ENCODE measurements around the gene INPP4B.

INPP4B gene

GRCh38 chr4:142372530-142373260 lies 473.4 kb downstream of the INPP4B start:
- H3K27me3 ChIP-seq (replicated peaks; ENCODE audit: control insufficient read depth, insufficient read depth, low read length) = no peaks in the 10 kb centered on the region
- peak; percentile 54 for DNase-seq (ENCODE audit: low read depth)
- H3K9ac ChIP-seq (ENCODE audit: low read length) = no peak overlapping the region
- H3K4me1 ChIP-seq (ENCODE audit: control insufficient read depth, insufficient read depth, low read length) = peaks cover 11% of the 10 kb centered on the region
- peaks cover 7% of the 10 kb centered on the region for H3K9me3 ChIP-seq (ENCODE audit: control insufficient read depth, low read length)
- H3K4me3 ChIP-seq (ENCODE audit: low read length) = no peak overlapping the region
- no peaks in the 10 kb centered on the region for H3K36me3 ChIP-seq (ENCODE audit: control insufficient read depth, insufficient read depth, low read length, severe bottlenecking)

DNA sequence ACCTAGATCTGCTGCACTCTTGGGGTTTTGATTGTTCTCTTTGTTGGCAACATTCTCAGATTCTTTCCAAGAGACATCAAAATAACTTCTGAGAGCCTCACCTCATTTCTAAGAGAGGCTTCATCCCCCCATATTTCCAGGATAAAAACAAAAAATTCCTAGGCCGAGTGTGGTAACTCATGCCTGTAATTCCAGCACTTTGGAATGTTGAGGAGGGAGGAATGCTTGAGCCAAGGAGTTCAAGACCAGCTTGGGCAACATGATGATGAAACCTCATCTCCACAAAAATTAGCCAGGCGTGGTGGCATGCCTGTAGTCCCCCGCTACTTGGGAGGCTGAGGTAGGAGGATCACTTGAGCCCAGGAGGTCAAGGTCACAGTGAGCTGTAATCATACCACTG lies 477.0 kb downstream of the INPP4B start:
- no peak for DNase-seq (ENCODE audit: low read depth)
- no peaks in the 10 kb centered on the region for H3K27me3 ChIP-seq (replicated peaks; ENCODE audit: control insufficient read depth, insufficient read depth, low read length)

DNA sequence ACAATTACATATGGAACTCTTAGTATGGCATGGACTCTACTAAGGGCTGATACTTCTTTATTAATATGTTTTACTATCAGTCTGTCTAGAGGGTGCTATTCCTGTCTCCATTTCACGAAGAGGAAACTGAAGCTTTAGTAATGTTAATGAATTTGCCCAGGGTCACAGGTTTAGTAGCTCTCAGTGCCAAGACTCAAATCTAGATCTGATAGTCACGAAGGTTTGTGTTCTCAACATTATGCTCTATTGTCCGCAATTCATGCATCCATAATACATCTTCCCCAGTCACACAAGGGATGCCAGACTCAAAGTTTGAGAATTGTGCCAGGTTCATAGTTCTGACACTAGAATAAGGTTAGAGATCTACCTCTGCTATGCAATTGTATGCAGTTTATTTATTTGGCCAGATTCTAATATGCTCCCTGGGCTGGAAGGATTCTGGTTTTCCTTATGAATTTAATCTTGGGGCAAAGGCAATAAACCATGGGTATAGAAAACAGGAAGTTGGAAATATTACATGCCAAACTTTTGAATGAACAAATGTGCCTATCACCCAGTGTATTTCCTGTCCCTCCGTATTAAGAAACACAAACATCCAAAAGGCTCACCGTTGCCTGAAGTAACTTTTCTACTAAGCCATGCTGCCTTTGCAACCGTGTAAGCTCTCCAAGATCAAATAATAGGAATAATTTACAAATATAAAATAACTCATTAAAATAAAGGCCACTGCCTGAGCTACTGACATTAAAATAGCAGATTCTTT lies 478.5 kb downstream of the INPP4B start:
- no peak for DNase-seq (ENCODE audit: low read depth)

More for the DNA sequence above, 477.0 kb downstream of the INPP4B start:
- Histone ChIP-seq H3K36me3 (ENCODE audit: control insufficient read depth, insufficient read depth, low read length, severe bottlenecking) (no peaks in the 10 kb centered on the region), H3K9ac (ENCODE audit: low read length) (no peak overlapping the region), H3K4me1 (ENCODE audit: control insufficient read depth, insufficient read depth, low read length) (no peaks in the 10 kb centered on the region), H3K9me3 (ENCODE audit: control insufficient read depth, low read length) (peaks cover 7% of the 10 kb centered on the region), H3K4me3 (ENCODE audit: low read length) (no peak overlapping the region)

GRCh38 chr4:142366769-142367181 lies 479.3 kb downstream of the INPP4B start:
- Histone ChIP-seq H3K27me3 (replicated peaks; ENCODE audit: control insufficient read depth, insufficient read depth, low read length) (no peaks in the 10 kb centered on the region), H3K9me3 (ENCODE audit: control insufficient read depth, low read length) (peaks cover 7% of the 10 kb centered on the region), H3K4me1 (ENCODE audit: control insufficient read depth, insufficient read depth, low read length) (no peaks in the 10 kb centered on the region), H3K4me3 (ENCODE audit: low read length) (no peak overlapping the region), H3K36me3 (ENCODE audit: control insufficient read depth, insufficient read depth, low read length, severe bottlenecking) (no peaks in the 10 kb centered on the region), H3K9ac (ENCODE audit: low read length) (no peak overlapping the region)
- peak; percentile 31 for DNase-seq (ENCODE audit: low read depth)

More for the DNA sequence above, 478.5 kb downstream of the INPP4B start:
- Histone ChIP-seq H3K9me3 (ENCODE audit: control insufficient read depth, low read length) (peaks cover 7% of the 10 kb centered on the region), H3K4me3 (ENCODE audit: low read length) (no peak overlapping the region), H3K4me1 (ENCODE audit: control insufficient read depth, insufficient read depth, low read length) (no peaks in the 10 kb centered on the region), H3K36me3 (ENCODE audit: control insufficient read depth, insufficient read depth, low read length, severe bottlenecking) (no peaks in the 10 kb centered on the region), H3K27me3 (replicated peaks; ENCODE audit: control insufficient read depth, insufficient read depth, low read length) (no peaks in the 10 kb centered on the region), H3K9ac (ENCODE audit: low read length) (no peak overlapping the region)

DNA sequence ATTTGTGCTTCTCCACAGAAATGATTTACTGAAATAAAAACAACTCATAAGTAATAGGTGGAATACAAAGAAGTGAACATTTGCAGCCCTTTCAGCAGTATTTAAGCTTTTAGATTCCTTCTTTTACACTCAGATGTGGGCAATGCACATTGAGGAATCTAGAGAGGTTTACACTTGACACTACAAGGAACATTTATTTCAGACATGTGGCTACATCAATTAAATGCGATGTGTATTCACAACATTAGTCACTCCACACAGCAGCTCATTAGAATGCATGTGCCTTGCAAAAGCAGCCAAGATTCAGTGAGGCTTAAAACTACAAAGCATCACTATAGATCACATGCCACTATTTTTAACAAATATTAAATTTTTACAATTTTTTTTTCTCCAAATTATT lies 480.7 kb downstream of the INPP4B start:
- DNase-seq (ENCODE audit: low read depth) = no peak
- Histone ChIP-seq H3K9me3 (ENCODE audit: control insufficient read depth, low read length) (no peaks in the 10 kb centered on the region), H3K27me3 (replicated peaks; ENCODE audit: control insufficient read depth, insufficient read depth, low read length) (no peaks in the 10 kb centered on the region), H3K4me1 (ENCODE audit: control insufficient read depth, insufficient read depth, low read length) (no peaks in the 10 kb centered on the region), H3K4me3 (ENCODE audit: low read length) (no peak overlapping the region), H3K36me3 (ENCODE audit: control insufficient read depth, insufficient read depth, low read length, severe bottlenecking) (no peaks in the 10 kb centered on the region), H3K9ac (ENCODE audit: low read length) (no peak overlapping the region)

GRCh38 chr4:142363686-142364085 lies 482.4 kb downstream of the INPP4B start:
- no peak overlapping the region for H3K4me3 ChIP-seq (ENCODE audit: low read length)
- no peak for DNase-seq (ENCODE audit: low read depth)
- no peaks in the 10 kb centered on the region for H3K4me1 ChIP-seq (ENCODE audit: control insufficient read depth, insufficient read depth, low read length)
- no peak overlapping the region for H3K9ac ChIP-seq (ENCODE audit: low read length)
- H3K9me3 ChIP-seq (ENCODE audit: control insufficient read depth, low read length) = no peaks in the 10 kb centered on the region
- H3K27me3 ChIP-seq (replicated peaks; ENCODE audit: control insufficient read depth, insufficient read depth, low read length) = no peaks in the 10 kb centered on the region
- no peaks in the 10 kb centered on the region for H3K36me3 ChIP-seq (ENCODE audit: control insufficient read depth, insufficient read depth, low read length, severe bottlenecking)

DNA sequence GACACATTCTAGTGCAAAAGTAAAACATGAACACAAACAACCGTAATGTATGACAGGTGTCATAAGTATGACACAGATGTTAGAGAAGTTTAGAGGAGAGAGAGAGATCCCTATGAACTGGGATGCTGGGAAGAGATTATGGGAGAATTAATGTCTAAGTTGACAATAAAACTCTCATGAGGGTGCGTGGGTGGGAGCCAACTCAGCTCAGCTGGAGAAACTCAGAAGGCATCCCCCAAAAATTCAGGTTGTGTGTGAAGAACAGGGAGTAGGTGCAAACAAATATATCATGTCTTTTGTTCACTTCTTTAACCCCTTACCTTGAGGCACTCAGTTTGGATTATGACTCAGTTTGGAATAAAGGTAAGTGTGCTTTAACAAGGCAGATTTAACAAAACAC lies 484.1 kb downstream of the INPP4B start:
- no peaks in the 10 kb centered on the region for H3K9me3 ChIP-seq (ENCODE audit: control insufficient read depth, low read length)
- no peaks in the 10 kb centered on the region for H3K36me3 ChIP-seq (ENCODE audit: control insufficient read depth, insufficient read depth, low read length, severe bottlenecking)
- H3K27me3 ChIP-seq (replicated peaks; ENCODE audit: control insufficient read depth, insufficient read depth, low read length) = no peaks in the 10 kb centered on the region
- no peak overlapping the region for H3K9ac ChIP-seq (ENCODE audit: low read length)
- no peaks in the 10 kb centered on the region for H3K4me1 ChIP-seq (ENCODE audit: control insufficient read depth, insufficient read depth, low read length)
- H3K4me3 ChIP-seq (ENCODE audit: low read length) = no peak overlapping the region
- DNase-seq (ENCODE audit: low read depth) = no peak

DNA sequence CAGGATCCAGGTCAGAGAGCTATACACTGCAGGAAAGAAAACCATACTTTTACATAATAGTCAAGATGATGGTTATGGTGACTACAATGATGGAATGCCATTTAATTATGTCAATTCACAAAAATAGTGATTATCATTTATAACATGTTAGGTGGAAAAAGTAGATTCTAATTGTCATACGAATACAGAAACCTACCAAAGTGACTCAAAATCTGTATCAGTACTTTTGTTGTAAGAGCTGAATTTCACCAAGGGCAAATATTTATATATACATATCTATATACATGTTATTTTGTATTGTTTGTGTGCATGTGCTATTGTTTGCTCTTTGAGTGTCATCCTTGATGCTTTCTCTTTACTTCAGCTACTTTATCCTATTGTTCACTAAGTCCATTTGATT lies 485.4 kb downstream of the INPP4B start:
- Histone ChIP-seq H3K9me3 (ENCODE audit: control insufficient read depth, low read length) (no peaks in the 10 kb centered on the region), H3K36me3 (ENCODE audit: control insufficient read depth, insufficient read depth, low read length, severe bottlenecking) (no peaks in the 10 kb centered on the region), H3K4me3 (ENCODE audit: low read length) (no peak overlapping the region), H3K4me1 (ENCODE audit: control insufficient read depth, insufficient read depth, low read length) (no peaks in the 10 kb centered on the region), H3K9ac (ENCODE audit: low read length) (no peak overlapping the region), H3K27me3 (replicated peaks; ENCODE audit: control insufficient read depth, insufficient read depth, low read length) (no peaks in the 10 kb centered on the region)
- no peak for DNase-seq (ENCODE audit: low read depth)

DNA sequence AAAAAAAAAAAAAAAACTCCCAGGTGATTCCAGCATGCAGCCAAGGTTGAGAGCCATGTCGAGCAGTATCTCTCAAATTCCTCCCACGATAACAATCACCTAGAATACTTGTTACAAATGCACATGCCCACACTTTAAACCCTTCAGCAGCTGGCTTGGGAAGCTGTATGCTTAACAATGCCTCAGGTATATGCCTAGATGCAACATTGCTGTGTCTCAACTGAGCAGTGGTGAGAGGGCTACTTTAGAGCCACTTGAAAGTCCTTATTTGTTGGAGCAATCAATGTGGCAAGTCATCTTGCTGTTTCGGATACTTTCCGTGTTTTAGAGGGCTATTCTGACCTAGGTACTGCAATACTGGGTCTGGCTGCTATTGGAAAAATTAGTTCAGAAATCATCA lies 487.4 kb downstream of the INPP4B start:
- Histone ChIP-seq H3K9ac (ENCODE audit: low read length) (no peak overlapping the region), H3K4me1 (ENCODE audit: control insufficient read depth, insufficient read depth, low read length) (peaks cover 14% of the 10 kb centered on the region), H3K27me3 (replicated peaks; ENCODE audit: control insufficient read depth, insufficient read depth, low read length) (no peaks in the 10 kb centered on the region), H3K4me3 (ENCODE audit: low read length) (no peak overlapping the region), H3K9me3 (ENCODE audit: control insufficient read depth, low read length) (no peaks in the 10 kb centered on the region), H3K36me3 (ENCODE audit: control insufficient read depth, insufficient read depth, low read length, severe bottlenecking) (no peaks in the 10 kb centered on the region)
- DNase-seq (ENCODE audit: low read depth) = no peak

DNA sequence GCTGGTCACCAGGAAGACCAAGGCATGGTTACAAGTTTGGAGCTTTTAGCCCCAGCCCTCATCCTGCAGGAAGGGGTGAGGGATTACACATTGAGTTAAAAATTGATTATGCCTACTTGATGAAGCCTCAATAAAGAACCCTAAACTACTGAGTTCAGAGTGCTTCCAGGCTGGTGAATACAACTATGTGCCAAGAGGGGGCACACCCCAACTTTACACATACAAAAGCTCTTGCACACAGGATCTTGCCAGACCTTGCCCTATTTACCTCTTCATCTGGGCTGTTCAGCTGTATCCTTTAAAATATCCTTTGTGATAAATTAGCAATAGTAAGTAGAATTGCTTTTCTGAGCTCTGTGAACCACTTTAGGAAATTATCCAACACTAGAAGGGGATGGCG lies 489.3 kb downstream of the INPP4B start:
- no peak overlapping the region for H3K9ac ChIP-seq (ENCODE audit: low read length)
- H3K4me1 ChIP-seq (ENCODE audit: control insufficient read depth, insufficient read depth, low read length) = peaks cover 19% of the 10 kb centered on the region
- no peak overlapping the region for H3K4me3 ChIP-seq (ENCODE audit: low read length)
- no peaks in the 10 kb centered on the region for H3K27me3 ChIP-seq (replicated peaks; ENCODE audit: control insufficient read depth, insufficient read depth, low read length)
- DNase-seq (ENCODE audit: low read depth) = no peak
- H3K36me3 ChIP-seq (ENCODE audit: control insufficient read depth, insufficient read depth, low read length, severe bottlenecking) = no peaks in the 10 kb centered on the region
- no peaks in the 10 kb centered on the region for H3K9me3 ChIP-seq (ENCODE audit: control insufficient read depth, low read length)

DNA sequence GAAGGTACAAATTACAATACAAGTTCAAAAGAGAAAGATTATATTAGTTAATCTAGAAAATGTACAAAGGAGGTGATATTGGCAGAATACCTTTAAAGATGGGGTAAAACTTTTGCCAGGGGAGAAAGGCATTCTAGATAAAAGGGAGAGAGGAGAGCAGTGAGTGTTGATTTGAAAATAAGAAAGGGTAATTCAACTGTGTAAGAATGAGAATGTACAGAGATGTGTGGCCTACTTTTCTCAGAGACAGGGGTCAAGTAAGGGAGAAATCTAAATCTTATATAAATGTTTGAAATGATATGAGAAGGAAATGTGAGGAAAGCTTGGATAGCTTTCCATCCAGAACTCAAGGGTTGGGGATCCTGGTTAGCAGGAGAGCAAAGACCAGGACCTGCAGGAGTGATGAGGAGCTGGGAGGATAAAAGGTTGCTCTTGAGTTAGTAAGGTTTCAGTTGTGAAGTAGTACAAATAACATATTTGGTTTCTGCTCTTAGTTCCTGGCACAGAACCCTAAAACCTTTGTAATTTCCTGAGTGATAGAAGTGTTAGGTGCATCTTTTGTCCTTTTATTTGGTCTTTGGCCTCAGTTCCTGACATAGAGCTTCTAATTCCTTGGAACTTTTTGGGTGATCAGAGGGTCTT lies 489.9 kb downstream of the INPP4B start:
- no peaks in the 10 kb centered on the region for H3K27me3 ChIP-seq (replicated peaks; ENCODE audit: control insufficient read depth, insufficient read depth, low read length)
- H3K9me3 ChIP-seq (ENCODE audit: control insufficient read depth, low read length) = no peaks in the 10 kb centered on the region
- H3K4me3 ChIP-seq (ENCODE audit: low read length) = no peak overlapping the region
- no peak for DNase-seq (ENCODE audit: low read depth)
- no peak overlapping the region for H3K9ac ChIP-seq (ENCODE audit: low read length)
- peaks cover 19% of the 10 kb centered on the region for H3K4me1 ChIP-seq (ENCODE audit: control insufficient read depth, insufficient read depth, low read length)
- no peaks in the 10 kb centered on the region for H3K36me3 ChIP-seq (ENCODE audit: control insufficient read depth, insufficient read depth, low read length, severe bottlenecking)

Data from adipocyte (in vitro differentiated cells).